GM12874 (cell line): Measurements from ENCODE around the gene SOCS7.

ENCODE experiments used
- CTCF ChIP-seq: IDR thresholded peaks from 2 replicates; pipeline ENCODE4 v1.5.1; 2011; ENCODE audit warnings: low read depth, mild to moderate bottlenecking, control low read depth, low read length, moderate library complexity; ENCODE audit not compliant: insufficient read depth

Gene SOCS7

GRCh38 chr17:38442548-38442947 is 90.9 kb downstream of the SOCS7 start:
- TF ChIP-seq CTCF: no peak

GRCh38 chr17:38443356-38444031 is 91.8 kb downstream of the SOCS7 start:
- TF ChIP-seq CTCF: no peak

GRCh38 chr17:38444151-38444550 is 92.5 kb downstream of the SOCS7 start:
- TF ChIP-seq CTCF: peak; percentile 95

GRCh38 chr17:38447502-38448085 is 96.0 kb downstream of the SOCS7 start:
- no peak for TF ChIP-seq CTCF

GRCh38 chr17:38448208-38448771 is 96.6 kb downstream of the SOCS7 start:
- no peak for TF ChIP-seq CTCF

- TF ChIP-seq CTCF: no peak
Observed at GRCh38 chr17:38449364-38449763, 97.7 kb downstream of the SOCS7 start.

- no peak for TF ChIP-seq CTCF
Observed at GRCh38 chr17:38450557-38451029, 98.9 kb downstream of the SOCS7 start.
